Karpas-422 (cell line): ENCODE measurements around the gene HSDL2. TPM values are rescaled to one million over a fixed set of nuclear protein-coding genes. Genes with fewer than 3 reads are reported as not detected.
A peak's percentile ranks its signal among the peaks of the same experiment; 100 is the strongest.
"Not testable (repeated sequence)": the region's sequence is repeated elsewhere in the genome, so short reads cannot be mapped to it uniquely, and the experiment has no call there.

ENCODE experiments used
- DNase-seq: peaks from one replicate; pipeline ENCODE4 v3.0.0-alpha.2; 2015
- H2AFZ ChIP-seq: fragments of 200-600 bp; sonication (generic); 2 replicates; pipeline ENCODE4 v1.6.1; 2014; ENCODE audit warnings: antibody characterized with exemption, low read length, mixed read lengths
- H3K27ac ChIP-seq: fragments of 200-600 bp; sonication (generic); 2 replicates; pipeline ENCODE4 v1.5.1; 2014; ENCODE audit warnings: mild to moderate bottlenecking, low read length, moderate library complexity
- H3K27me3 ChIP-seq: fragments of 200-600 bp; sonication (generic); 2 replicates; pipeline ENCODE4 v1.6.1; 2014; ENCODE audit warnings: low read length, mixed read lengths
- H3K36me3 ChIP-seq: fragments of 200-600 bp; sonication (generic); 2 replicates; pipeline ENCODE4 v1.6.1; 2014; ENCODE audit warnings: low read length, mixed read lengths; ENCODE audit not compliant: insufficient read depth
- H3K4me1 ChIP-seq: fragments of 200-600 bp; sonication (generic); 2 replicates; pipeline ENCODE4 v1.6.1; 2014; ENCODE audit warnings: mild to moderate bottlenecking, low read length, mixed read lengths
- H3K4me2 ChIP-seq: fragments of 200-600 bp; sonication (generic); 2 replicates; pipeline ENCODE4 v1.6.1; 2014; ENCODE audit warnings: low read length, low read depth, mild to moderate bottlenecking; ENCODE audit not compliant: poor library complexity, severe bottlenecking
- H3K4me3 ChIP-seq: fragments of 200-600 bp; sonication (generic); 2 replicates; pipeline ENCODE4 v1.5.1; 2014; ENCODE audit warnings: mild to moderate bottlenecking, antibody characterized with exemption, low read length, mixed read lengths
- H3K79me2 ChIP-seq: fragments of 200-600 bp; sonication (generic); 2 replicates; pipeline ENCODE4 v1.6.1; 2014; ENCODE audit warnings: mild to moderate bottlenecking, low read length, mixed read lengths
- H3K9ac ChIP-seq: fragments of 200-600 bp; sonication (generic); 2 replicates; pipeline ENCODE4 v1.6.0; 2014; ENCODE audit warnings: low read length
- H3K9me2 ChIP-seq: fragments of 200-600 bp; sonication (generic), shearing (Covaris generic); replicated peaks from 2 replicates; pipeline ENCODE4 v1.6.0; 2014; ENCODE audit warnings: mild to moderate bottlenecking, low read length, moderate library complexity; ENCODE audit not compliant: insufficient read depth
- H3K9me3 ChIP-seq: fragments of 300-700, 200-600 bp; sonication (generic); 2 replicates; pipeline ENCODE4 v1.6.1; 2014; ENCODE audit warnings: low read length, mixed read lengths
- H4K20me1 ChIP-seq: fragments of 200-600 bp; sonication (generic); 2 replicates; pipeline ENCODE4 v1.6.1; 2014; ENCODE audit warnings: mild to moderate bottlenecking, antibody characterized with exemption, low read length, low read depth; ENCODE audit not compliant: insufficient read depth
- total RNA-seq: library from RNA; depleted of rRNA; stranded (reverse); fragments of >200 nt; shearing (Covaris generic); gene quantifications from 2 replicates; pipeline ENCODE4 v1.2.3, GENCODE V29; 2014; ENCODE audit warnings: low replicate concordance

HSDL2 gene
- total RNA-seq, 1 experiment from 2014 or later: 47.3 TPM

DNA sequence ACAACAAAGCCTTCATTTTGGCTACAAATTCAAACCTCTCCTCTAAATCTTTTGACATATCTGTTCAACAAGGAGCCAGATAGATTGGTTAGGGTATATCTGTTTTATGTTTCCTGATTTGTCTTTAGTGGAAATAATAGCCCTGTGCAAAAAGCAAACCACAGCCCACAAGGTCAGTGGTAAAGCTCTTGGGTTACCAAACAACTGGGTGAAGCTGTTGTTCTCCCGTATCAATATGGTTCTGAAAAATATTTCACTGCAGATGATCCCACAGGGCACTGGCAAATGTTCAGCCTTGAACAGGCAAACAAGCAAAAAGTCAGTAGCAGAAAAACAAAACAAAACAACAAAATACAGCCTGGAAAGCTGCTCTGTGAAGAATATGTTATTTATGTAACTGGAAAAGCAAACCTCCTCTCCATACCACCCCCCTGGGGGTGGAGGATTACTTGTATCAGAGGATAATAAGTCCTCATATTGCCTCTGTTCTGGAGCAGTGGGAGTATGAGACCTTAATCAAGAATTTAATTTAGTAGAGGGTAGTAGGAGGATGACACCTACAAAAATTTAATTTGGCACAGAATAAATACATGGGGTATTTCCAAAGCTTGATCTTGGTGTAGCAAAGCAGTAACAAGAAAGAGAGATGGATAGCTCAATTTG, 25.7 kb upstream of the HSDL2 start:
- Histone ChIP-seq H3K79me2 (no peaks in the 10 kb centered on the region), H3K9me3 (no peaks in the 10 kb centered on the region), H4K20me1 (no peaks in the 10 kb centered on the region), H3K36me3 (no peaks in the 10 kb centered on the region), H3K4me3 (no peak overlapping the region), H3K27me3 (no peaks in the 10 kb centered on the region), H3K9ac (no peak overlapping the region), H2AFZ (no peak overlapping the region), H3K9me2 (no peaks in the 10 kb centered on the region), H3K4me1 (no peaks in the 10 kb centered on the region), H3K27ac (no peak overlapping the region), H3K4me2 (no peak overlapping the region)
- DNase-seq: no peak

DNA sequence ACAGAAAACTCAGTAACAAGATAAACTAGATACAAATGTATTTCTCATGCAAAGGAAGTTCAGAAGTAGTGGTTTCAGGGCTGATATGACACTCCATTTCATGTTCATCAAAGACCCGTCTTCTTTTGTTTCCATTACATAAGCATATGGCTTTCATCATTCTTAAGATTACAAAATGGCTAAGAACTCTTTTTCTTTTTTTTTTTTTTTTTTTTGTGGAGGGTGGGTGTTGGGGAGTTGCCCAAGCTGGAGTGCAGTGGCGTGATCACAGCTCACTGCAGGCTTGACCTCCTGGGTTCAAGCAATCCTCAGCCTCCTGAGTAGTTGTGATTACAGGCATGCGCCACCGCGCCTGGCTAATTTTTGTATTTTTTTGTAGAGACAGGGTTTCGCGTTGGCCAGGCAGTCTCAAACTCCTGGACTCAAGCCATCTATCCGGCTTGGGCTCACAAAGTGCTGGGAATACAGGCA, 24.4 kb upstream of the HSDL2 start:
- Histone ChIP-seq H3K4me1 (no peaks in the 10 kb centered on the region), H4K20me1 (no peaks in the 10 kb centered on the region), H3K27me3 (no peaks in the 10 kb centered on the region), H3K4me2 (no peak overlapping the region), H3K79me2 (no peaks in the 10 kb centered on the region), H3K9me2 (no peaks in the 10 kb centered on the region), H3K36me3 (no peaks in the 10 kb centered on the region), H2AFZ (no peak overlapping the region), H3K27ac (no peak overlapping the region), H3K9me3 (no peaks in the 10 kb centered on the region), H3K9ac (no peak overlapping the region), H3K4me3 (no peak overlapping the region)
- DNase-seq: no peak

GRCh38 chr9:112360047-112360804, 19.7 kb upstream of the HSDL2 start:
- Histone ChIP-seq H3K9ac (no peak overlapping the region), H3K36me3 (no peaks in the 10 kb centered on the region), H2AFZ (no peak overlapping the region)

GRCh38 chr9:112361601-112362000, 18.3 kb upstream of the HSDL2 start:
- peaks cover 6% of the 10 kb centered on the region; the same call in 1 of the 2 replicates for H3K4me1 ChIP-seq
- no peaks in the 10 kb centered on the region for H3K27me3 ChIP-seq
- H3K9me3 ChIP-seq: no peaks in the 10 kb centered on the region
- no peaks in the 10 kb centered on the region for H3K9me2 ChIP-seq
- no peak overlapping the region for H3K4me3 ChIP-seq
- no peak overlapping the region for H3K27ac ChIP-seq
- DNase-seq: peak; percentile 83
- no peaks in the 10 kb centered on the region for H4K20me1 ChIP-seq
- no peak overlapping the region for H2AFZ ChIP-seq
- H3K4me2 ChIP-seq: peak overlapping the region; percentile 56
- no peak overlapping the region for H3K9ac ChIP-seq
- no peaks in the 10 kb centered on the region for H3K36me3 ChIP-seq
- H3K79me2 ChIP-seq: no peaks in the 10 kb centered on the region

More at GRCh38 chr9:112360047-112360804, 19.7 kb upstream of the HSDL2 start:
- Histone ChIP-seq H4K20me1 (no peaks in the 10 kb centered on the region), H3K4me3 (no peak overlapping the region), H3K4me2 (no peak overlapping the region), H3K9me2 (no peaks in the 10 kb centered on the region), H3K4me1 (peaks cover 6% of the 10 kb centered on the region; the same call in 1 of the 2 replicates), H3K27ac (no peak overlapping the region), H3K79me2 (no peaks in the 10 kb centered on the region), H3K9me3 (no peaks in the 10 kb centered on the region), H3K27me3 (no peaks in the 10 kb centered on the region)
- no peak for DNase-seq

DNA sequence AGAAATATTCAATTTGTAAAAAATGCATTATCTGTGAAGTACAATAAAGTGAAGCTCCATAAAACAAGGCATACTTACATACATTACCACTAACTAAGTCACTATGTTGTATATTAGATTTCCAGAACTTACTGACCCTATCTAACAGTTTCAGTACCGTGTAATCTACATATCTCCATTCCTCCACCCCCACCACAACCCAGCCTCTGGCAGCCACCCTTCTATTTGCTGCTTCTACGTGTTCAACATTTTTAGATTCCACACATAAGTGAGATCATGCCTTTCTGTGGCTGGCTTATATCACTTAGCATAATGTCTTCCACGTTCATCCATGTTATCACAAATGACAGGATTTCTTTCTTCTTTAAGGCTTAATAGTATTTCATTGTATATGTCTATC, 15.1 kb upstream of the HSDL2 start:
- Histone ChIP-seq H3K9ac (no peak overlapping the region), H3K36me3 (no peaks in the 10 kb centered on the region), H2AFZ (no peak overlapping the region), H3K4me2 (no peak overlapping the region), H3K9me2 (no peaks in the 10 kb centered on the region), H3K4me1 (peaks cover 9% of the 10 kb centered on the region; the same call in 1 of the 2 replicates), H3K79me2 (no peaks in the 10 kb centered on the region), H3K27me3 (no peaks in the 10 kb centered on the region), H4K20me1 (no peaks in the 10 kb centered on the region), H3K9me3 (no peaks in the 10 kb centered on the region), H3K4me3 (no peak overlapping the region), H3K27ac (no peak overlapping the region)
- no peak for DNase-seq

DNA sequence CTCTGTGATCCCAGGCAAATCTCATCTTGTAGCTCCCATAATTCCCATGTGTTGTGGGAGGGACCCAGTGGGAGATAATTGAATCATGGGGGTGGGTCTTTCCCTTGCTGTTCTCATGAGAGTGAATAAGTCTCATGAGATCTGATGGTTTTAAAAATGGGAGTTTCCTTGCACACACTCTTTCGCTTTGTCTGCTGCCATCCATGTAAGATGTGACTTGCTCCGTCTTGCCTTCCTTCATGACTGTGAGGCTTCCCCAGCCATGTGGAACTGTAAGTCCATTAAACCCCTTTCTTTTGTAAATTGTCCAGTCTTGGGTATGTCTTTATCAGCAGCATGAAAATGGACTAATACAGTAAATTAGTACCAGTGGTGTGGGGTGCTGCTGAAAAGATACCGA, 14.7 kb upstream of the HSDL2 start:
- not testable (repeated sequence) for H3K79me2 ChIP-seq, H3K4me1 ChIP-seq, H3K9me2 ChIP-seq, H3K27ac ChIP-seq, DNase-seq, H3K27me3 ChIP-seq, H3K4me3 ChIP-seq, H3K36me3 ChIP-seq, H3K4me2 ChIP-seq, H3K9ac ChIP-seq, H3K9me3 ChIP-seq, H2AFZ ChIP-seq, H4K20me1 ChIP-seq

DNA sequence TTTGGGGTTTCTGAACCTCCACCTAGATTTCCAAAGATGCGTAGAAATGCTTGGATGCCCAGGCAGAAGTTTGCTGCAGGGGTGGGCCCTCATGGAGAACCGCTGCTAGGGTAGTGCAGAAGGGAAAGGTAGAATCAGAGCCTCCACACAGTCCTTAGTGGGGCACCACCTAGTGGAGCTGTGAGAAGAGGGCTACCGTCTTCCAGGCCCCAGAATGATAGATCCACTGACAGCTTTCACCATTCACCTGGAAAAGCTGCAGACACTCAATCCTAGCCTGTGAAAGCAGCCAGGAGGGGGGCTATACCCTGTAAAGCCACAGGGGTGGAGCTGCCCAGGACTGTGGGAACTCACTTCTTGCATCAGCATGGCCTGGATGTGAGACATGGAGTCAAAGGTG, 13.3 kb upstream of the HSDL2 start:
- DNase-seq: peak; percentile 67
- H4K20me1 ChIP-seq: no peaks in the 10 kb centered on the region
- no peak overlapping the region for H3K4me3 ChIP-seq
- H3K27ac ChIP-seq: no peak overlapping the region
- no peaks in the 10 kb centered on the region for H3K27me3 ChIP-seq
- no peak overlapping the region for H3K9ac ChIP-seq
- no peak overlapping the region for H3K4me2 ChIP-seq
- no peaks in the 10 kb centered on the region for H3K36me3 ChIP-seq
- no peaks in the 10 kb centered on the region for H3K79me2 ChIP-seq
- no peaks in the 10 kb centered on the region for H3K9me2 ChIP-seq
- H3K9me3 ChIP-seq: no peaks in the 10 kb centered on the region
- H3K4me1 ChIP-seq: peaks cover 9% of the 10 kb centered on the region; the same call in 1 of the 2 replicates
- H2AFZ ChIP-seq: no peak overlapping the region

DNA sequence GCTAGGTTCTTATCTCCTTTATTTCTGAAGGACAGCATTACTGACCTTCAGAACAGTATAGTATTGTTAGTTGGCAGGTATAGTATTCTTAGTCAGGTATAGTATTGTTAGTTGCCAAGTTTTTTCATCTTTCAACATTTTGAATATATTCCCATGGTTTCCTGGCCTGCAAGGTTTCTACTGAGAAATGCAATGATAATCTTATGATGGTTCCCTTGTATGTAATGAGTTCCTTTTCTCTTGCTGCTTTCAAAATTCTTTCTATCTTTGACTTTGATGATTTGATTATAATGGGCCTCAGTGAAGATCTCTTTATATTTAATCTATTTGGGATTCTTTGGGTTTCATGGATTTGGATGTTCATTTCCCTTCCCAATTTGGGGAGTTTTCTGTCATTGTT, 12.4 kb upstream of the HSDL2 start:
- Histone ChIP-seq H3K9me2 (no peaks in the 10 kb centered on the region), H3K79me2 (no peaks in the 10 kb centered on the region), H3K9me3 (no peaks in the 10 kb centered on the region), H4K20me1 (no peaks in the 10 kb centered on the region), H3K27me3 (no peaks in the 10 kb centered on the region), H3K27ac (no peak overlapping the region), H3K4me1 (peaks cover 3% of the 10 kb centered on the region; the same call in 1 of the 2 replicates), H3K9ac (no peak overlapping the region), H3K36me3 (no peaks in the 10 kb centered on the region), H2AFZ (no peak overlapping the region), H3K4me2 (no peak overlapping the region), H3K4me3 (no peak overlapping the region)
- no peak for DNase-seq
